Duodenal mucosa (tissue), 2 donors: ENCODE measurements around the gene LSM4.

Experiments
- H3K27ac ChIP-seq: one replicate; pipeline ENCODE4 v1.7.0; 2013; ENCODE audit warnings: low read depth, low read length
- H3K27me3 ChIP-seq, 2 donors: one replicate each; pipeline ENCODE4 v1.7.0; 2013; ENCODE audit warnings: low read length in 2 of 2, control low read depth in 1 of 2; ENCODE audit not compliant: insufficient read depth in 2 of 2, control insufficient read depth in 1 of 2
- H3K36me3 ChIP-seq, 2 donors: one replicate each; pipeline ENCODE4 v1.7.0; 2013; ENCODE audit warnings: low read length in 2 of 2, control low read depth in 1 of 2; ENCODE audit not compliant: insufficient read depth in 2 of 2, control insufficient read depth in 1 of 2
- H3K4me1 ChIP-seq, 2 donors: one replicate each; pipeline ENCODE4 v1.7.0; 2013; ENCODE audit warnings: low read length in 2 of 2, control low read depth in 1 of 2; ENCODE audit not compliant: insufficient read depth in 2 of 2, control insufficient read depth in 1 of 2
- H3K4me3 ChIP-seq, 2 donors: one replicate each; pipeline ENCODE4 v1.7.0; 2013; ENCODE audit warnings: low read length in 2 of 2, low read depth in 1 of 2
- H3K9ac ChIP-seq, 2 donors: one replicate each; pipeline ENCODE4 v1.7.0; 2013; ENCODE audit warnings: low read length in 2 of 2, low read depth in 1 of 2
- H3K9me3 ChIP-seq, 2 donors: one replicate each; pipeline ENCODE4 v1.7.0; 2013; ENCODE audit warnings: low read length in 2 of 2, control low read depth in 1 of 2; ENCODE audit not compliant: control insufficient read depth in 1 of 2

LSM4 gene

DNA sequence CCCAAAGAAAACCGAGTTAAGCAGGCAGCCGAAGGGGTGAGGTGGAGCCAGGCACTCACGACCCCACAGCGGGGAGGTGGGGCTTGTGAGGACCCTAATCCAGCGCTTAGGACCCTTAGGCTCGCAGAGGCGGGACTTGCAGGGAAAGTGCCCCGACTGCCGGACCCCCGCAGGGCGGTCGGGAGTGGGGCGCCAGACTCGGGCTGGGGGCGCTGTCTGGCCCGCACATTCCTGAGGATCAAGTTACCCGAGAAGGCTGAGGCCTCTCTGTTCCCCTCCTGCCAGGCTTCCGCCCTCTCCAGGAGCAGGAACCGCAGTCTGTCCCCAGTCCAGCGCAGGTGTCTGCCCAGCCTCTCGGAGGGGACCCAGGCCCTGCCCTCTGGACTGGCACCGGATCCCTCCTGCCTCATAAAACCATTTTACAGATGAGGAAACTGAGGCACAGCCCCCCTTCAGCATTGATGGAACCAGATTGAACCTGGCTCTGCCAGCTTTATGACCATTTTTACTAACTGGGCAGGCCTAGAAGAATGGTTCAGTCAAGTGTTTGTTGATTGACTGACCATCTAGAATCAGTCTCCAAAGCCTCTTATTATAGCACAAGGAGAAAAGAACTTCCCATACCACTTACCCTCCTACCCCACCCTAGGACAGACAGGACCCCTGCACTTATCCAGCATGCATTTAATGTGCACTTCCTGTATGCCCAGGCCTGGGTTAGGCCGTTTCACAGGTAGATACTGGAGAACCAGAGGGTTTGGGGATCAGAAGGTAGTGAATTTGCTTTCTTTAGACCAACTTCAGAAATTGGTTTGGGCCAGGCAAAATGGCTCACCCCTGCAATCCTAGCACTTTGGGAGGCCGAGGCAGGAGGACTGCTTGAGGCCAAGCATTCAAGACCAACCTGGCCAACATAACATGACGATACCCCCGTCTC is 34.8 kb downstream of the LSM4 start:
- no peak overlapping the region for H3K27ac ChIP-seq
- no peak overlapping the region for H3K9ac ChIP-seq
- H3K4me3 ChIP-seq, result no peak overlapping the region
- H3K4me1 ChIP-seq, result peaks cover 13 to 31% of the 10 kb centered on the region in 2 donors
- no peaks in the 10 kb centered on the region for H3K9me3 ChIP-seq
- no peaks in the 10 kb centered on the region for H3K27me3 ChIP-seq
- no peaks in the 10 kb centered on the region for H3K36me3 ChIP-seq

DNA sequence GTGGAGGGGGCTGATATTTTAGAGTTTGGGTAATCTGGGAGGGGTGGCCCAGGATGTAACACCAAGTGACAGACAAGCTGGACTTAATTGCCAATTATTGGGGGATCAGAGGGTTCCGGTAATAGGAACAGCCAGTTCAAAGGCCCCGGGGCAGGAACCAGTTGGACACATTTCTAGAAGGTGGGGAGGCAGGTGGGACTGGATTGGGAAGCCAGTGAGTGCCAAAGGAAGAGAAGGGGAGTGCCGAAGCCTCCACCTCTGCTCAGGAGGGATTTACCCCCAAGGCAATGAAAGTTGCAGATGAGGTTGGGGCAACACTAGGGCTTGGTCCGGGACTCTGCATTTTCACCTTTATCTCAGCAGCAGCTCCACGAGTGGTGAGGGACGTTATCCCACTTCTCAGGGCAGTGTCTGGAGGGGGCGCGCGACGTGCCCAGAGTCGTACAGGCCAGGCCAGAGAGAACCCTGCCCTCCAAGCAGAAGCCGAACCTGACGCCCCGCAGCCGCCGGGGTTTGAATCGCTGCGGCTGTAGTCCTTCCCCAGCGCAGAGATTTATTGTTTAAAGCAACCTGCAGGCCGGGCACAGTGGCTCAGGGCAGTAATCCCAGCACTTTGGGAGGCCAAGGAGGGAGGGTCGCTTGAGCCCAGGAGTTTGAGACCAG is 35.8 kb downstream of the LSM4 start:
- Histone ChIP-seq H3K9me3 (no peaks in the 10 kb centered on the region), H3K4me1 (peaks cover 20 to 33% of the 10 kb centered on the region in 2 donors), H3K9ac (no peak overlapping the region), H3K4me3 (no peak overlapping the region), H3K27ac (no peak overlapping the region), H3K27me3 (no peaks in the 10 kb centered on the region), H3K36me3 (no peaks in the 10 kb centered on the region)

DNA sequence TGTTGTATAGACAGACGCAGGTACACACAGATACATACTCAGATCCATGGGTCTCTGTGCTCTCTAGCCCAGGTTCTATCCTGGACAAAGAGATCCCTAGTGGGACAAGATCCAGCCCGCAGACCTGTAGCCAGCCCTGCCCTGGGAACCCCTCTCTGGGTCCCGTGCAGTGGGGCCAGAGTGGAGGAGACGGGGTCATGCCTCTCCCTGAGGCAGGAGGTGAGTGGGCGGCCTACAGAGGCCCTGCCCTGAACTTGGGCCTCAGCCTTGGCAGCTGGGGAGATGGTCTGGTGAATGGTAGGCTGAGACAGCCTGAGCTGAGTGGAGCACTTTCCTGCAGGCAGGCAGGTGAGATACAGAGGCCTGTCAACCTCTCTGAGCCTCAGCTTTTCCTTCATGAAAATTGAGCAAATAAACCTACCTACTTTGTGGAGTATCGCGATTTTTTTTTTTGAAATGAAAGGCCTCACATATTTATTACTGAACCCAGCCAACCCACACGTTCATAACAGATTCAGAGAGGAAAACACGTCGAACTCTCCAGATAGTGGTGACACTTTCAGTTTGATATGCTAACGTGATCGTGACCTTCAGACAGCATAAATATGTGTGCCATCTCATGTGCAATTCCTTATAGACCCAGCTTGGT is 38.0 kb downstream of the LSM4 start:
- Histone ChIP-seq H3K27me3 (no peaks in the 10 kb centered on the region), H3K4me1 (peaks cover 20 to 27% of the 10 kb centered on the region in 2 donors), H3K4me3 (no peak overlapping the region), H3K9me3 (no peaks in the 10 kb centered on the region), H3K9ac (peak overlapping the region; percentile 57 to 72), H3K36me3 (no peaks in the 10 kb centered on the region), H3K27ac (peak overlapping the region; percentile 83)

DNA sequence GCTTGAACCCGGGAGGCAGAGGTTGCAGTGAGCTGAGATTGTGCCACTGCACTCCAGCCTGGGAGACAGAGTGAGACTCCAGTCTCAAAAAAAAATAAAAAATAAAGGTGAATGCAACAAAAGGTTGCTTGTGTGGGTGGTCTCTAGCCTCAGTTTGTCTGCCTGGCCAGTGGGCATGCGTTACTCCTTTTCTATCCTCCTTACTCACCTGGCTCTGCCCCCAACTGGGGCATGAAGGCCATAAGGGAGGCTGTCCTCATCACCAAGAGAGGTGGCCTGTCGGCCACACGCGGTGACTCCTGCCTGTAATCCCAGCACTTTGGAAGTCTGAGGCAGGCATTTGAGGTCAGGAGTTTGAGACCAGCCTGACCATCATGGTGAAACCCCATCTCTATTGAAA is 39.5 kb downstream of the LSM4 start:
- Histone ChIP-seq H3K9me3 (no peaks in the 10 kb centered on the region), H3K4me3 (no peak overlapping the region), H3K4me1 (peaks cover 28 to 34% of the 10 kb centered on the region in 2 donors), H3K27ac (no peak overlapping the region), H3K9ac (no peak overlapping the region), H3K36me3 (peaks cover 8% of the 10 kb centered on the region in 2 donors), H3K27me3 (no peaks in the 10 kb centered on the region)

DNA sequence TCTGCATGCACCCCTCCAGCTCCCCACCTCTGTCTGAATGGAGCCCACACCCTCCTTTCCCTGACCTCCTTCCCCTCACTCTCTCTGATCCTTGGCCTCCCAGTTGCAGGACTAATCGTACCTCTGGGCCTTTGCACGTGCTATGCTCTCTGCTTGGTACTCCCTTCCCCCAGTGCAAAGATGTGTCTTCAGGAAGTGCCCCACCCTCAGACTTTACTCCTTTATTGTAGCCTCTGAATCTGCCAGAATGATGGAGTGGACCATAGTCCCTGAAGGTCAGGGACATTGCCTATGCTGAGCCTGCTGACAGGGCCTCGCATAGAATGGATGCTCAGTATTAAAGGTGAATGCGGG is 40.1 kb downstream of the LSM4 start:
- Histone ChIP-seq H3K4me1 (peaks cover 33 to 39% of the 10 kb centered on the region in 2 donors), H3K4me3 (peak overlapping the region; percentile 55 to 67), H3K27ac (peak overlapping the region; percentile 100), H3K27me3 (no peaks in the 10 kb centered on the region), H3K36me3 (peaks cover 12 to 13% of the 10 kb centered on the region in 2 donors), H3K9me3 (no peaks in the 10 kb centered on the region), H3K9ac (peak overlapping the region; percentile 93 to 99)

DNA sequence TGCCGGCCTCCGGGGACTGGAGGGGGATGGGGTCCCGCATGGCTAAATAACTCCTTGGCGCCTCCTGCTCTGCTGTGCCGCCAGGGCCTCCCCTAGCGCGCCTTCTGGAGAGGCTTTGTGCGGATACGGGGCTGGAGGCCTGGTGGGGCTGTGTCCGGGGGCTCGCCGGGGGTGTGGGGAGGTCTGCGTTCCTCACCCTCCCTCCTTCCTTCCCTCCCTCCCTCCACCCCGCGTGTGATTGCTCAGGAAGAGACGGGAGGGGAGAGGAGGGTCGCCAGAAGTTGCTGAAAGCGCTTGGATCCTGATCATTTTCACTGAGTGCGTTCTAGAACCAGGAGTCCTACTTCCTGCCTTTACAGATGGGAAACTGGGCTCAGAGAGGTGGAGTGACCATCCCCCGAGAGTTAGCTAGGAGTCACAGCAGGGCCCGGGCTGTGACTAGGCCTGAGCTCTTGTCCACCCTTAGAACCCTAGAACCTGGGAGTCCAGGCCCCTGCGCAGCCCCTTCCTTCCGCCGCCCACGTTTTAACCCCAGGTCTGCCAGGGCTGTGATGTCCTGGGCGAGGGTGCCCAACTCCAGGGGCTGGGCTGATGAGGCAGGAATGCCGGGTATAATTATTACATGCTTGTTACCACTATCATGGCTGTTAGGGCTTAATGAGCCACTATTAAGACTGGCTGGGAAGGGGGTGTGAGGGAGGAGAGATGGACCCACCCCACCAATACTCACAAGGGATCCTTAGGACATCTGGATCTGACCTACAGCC is 40.7 kb downstream of the LSM4 start:
- peaks cover 12 to 13% of the 10 kb centered on the region in 2 donors for H3K36me3 ChIP-seq
- peak overlapping the region; percentile 100 for H3K27ac ChIP-seq
- H3K27me3 ChIP-seq, result no peaks in the 10 kb centered on the region
- H3K9me3 ChIP-seq, result no peaks in the 10 kb centered on the region
- peaks cover 34 to 39% of the 10 kb centered on the region in 2 donors for H3K4me1 ChIP-seq
- H3K4me3 ChIP-seq, result peak overlapping the region; percentile 55 to 67
- peak overlapping the region; percentile 93 to 99 for H3K9ac ChIP-seq

DNA sequence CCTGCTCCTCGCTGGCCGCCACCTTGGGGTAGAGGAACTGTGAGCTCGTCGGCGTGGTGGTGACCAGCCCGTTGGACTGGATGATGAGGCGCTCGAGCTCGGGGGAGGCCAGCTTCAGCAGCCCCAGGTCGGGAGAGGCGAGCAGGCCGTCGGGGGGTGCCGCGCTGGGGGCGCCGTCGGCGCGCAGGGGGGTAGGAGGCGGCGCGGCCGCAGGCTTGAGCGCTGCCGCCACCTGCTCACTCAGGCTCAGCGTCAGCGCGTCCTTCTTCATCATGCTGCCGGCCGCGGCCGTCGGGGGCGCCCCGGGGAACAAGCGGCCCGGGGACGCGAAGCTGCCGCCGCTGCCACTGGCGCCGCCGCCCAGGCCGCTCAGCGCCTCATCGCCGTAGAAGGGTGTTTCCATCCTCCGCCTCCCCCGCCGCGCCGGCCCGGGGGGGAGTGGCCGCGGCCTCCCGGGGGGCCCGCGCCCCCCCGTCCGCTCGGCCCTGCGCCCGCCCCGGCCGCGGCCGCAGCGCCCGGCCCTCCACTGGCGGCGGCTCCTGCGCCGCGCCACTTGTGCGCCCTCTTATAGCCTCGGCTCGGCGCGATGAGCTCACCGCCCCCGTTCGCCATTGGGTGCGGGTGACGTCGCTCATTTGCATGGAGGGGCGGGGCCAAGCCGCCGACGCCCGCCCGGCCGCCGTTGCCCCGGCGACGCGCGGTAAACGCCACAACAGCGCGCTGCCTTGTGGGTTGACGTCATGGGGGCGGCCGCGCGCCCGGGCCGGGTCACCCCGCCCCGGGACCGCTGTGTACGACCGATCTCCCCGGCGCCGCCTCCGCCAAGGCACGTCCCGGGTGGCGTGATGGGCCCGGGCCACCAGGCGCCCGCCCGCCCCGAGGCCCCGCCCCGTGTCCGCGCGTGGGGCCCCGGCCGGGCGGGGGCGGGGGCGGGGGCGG is 41.5 kb downstream of the LSM4 start, which contains the start of gene JUND:
JUND (minus strand) TSS at position 541 of the 939 bp plus-strand sequence; CDS start at position 403, 138 bp downstream.
- Histone ChIP-seq H3K9me3 (no peaks in the 10 kb centered on the region), H3K4me3 (peak within 1 kb of the TSS; percentile 82 to 99), H3K36me3 (peaks cover 12 to 13% of the 10 kb centered on the region in 2 donors), H3K27me3 (no peaks in the 10 kb centered on the region), H3K4me1 (peaks cover 34 to 42% of the 10 kb centered on the region in 2 donors), H3K27ac (peak within 1 kb of the TSS; percentile 100), H3K9ac (peak within 1 kb of the TSS; percentile 100)

DNA sequence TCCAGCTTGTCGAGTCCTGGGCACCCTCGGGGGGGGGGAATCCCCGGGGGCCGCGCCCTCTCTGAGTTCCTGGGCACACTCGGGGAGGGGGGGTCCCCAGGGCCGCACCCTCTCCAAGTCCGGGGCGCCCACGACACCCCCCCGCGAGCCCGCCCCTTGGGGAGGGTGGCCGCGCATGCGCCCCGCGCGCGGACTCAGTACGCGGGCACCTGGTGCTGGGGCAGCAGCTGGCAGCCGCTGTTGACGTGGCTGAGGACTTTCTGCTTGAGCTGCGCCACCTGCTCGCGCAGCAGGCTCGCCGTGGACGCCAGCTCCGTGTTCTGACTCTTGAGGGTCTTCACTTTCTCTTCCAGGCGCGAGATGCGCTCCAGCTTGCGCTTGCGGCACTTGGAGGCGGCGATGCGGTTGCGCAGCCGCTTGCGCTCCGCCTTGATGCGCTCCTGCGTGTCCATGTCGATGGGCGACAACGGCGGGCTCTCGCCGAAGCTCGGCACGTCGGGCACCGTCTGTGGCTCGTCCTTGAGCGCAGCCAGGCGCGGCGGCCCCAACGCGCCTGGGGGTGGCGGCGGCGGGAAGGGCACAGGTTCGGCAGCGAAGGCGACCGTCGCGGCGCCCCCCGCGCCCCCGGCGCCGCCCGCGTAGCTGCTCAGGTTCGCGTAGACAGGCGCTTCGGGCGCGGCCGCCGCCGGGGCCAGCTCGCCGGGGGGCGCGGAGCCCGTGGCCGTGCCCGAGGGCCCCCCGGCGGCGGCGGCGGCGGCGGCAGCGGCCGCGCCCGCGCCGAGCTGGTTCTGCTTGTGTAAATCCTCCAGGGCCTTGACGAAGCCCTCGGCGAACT is 42.4 kb downstream of the LSM4 start:
- Histone ChIP-seq H3K9me3 (no peaks in the 10 kb centered on the region), H3K4me1 (peaks cover 39 to 50% of the 10 kb centered on the region in 2 donors), H3K36me3 (peaks cover 16 to 17% of the 10 kb centered on the region in 2 donors)

More for the DNA sequence above, 42.4 kb downstream of the LSM4 start:
- Histone ChIP-seq H3K4me3 (peak overlapping the region; percentile 82 to 99), H3K9ac (peak overlapping the region; percentile 100), H3K27me3 (no peaks in the 10 kb centered on the region), H3K27ac (peak overlapping the region; percentile 100)
